ENCODE measurements around the gene KCNJ16. TPM values are rescaled to one million over a fixed set of nuclear protein-coding genes. Genes with fewer than 3 reads are reported as not detected.

KCNJ16 gene
- polyA plus RNA-seq, 3 donors = 139 to 161 (median 153) TPM

DNA sequence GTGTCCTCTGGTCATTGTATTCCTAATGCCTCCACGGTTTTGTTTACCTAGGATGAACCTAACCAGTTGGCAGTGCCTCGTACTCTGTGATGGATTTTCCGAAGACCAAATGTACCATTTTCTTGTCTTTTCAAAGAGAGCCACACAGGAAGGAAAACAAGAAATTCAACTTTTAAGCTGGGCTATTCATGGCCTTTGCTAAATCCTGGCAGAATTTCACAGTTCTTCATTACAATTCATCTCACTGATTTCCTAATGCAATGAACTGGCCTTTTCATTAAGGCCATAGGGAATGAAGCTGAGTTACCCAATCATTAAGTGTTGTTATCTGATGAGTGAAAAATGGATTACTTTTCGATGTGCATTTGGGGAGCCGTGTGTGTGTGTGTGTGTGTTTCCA lies 7.9 kb upstream of the KCNJ16 start:
- DNase-seq (ENCODE audit: low read depth in 3 of 3, low spot score in 2 of 3) = no peak

DNA sequence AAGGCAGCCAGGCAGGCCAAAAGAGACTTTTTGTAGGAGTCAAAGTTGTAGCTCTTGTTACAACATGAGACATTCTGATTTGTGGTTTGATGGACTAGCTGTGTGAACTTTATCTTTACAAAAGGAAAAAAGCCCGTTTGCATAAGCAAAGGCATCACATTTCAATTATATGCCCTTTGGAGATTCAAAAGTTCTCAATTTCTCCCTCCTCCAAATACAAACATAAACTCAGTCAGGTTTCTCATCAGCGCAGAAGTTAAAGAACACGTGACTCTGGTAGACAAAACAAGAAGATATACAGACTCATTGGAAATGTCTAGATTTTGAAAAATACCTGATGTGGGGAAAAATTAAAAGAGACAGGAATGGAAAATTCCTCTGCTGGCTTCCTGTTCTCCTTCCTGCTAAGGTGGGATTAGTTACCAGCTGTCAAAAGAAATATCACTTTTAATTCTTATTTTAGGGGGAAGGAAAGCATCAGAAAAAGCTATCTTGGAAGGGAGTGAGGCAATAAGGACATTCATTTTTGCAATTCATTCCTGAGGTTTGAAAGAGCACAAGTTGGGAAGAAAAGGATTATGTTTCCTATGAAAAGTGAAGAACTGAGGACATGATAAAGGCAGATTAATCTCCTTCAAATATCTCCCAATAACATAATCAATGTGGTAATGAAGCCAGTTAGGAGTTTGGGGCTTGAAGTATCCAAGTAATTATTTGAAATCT lies 4.6 kb upstream of the KCNJ16 start:
- DNase-seq (ENCODE audit: low read depth in 3 of 3, low spot score in 2 of 3) = no peak

- DNase-seq (ENCODE audit: low read depth in 3 of 3, low spot score in 2 of 3) = no peak
Observed at GRCh38 chr17:70071127-70071526, 3.9 kb upstream of the KCNJ16 start.

DNA sequence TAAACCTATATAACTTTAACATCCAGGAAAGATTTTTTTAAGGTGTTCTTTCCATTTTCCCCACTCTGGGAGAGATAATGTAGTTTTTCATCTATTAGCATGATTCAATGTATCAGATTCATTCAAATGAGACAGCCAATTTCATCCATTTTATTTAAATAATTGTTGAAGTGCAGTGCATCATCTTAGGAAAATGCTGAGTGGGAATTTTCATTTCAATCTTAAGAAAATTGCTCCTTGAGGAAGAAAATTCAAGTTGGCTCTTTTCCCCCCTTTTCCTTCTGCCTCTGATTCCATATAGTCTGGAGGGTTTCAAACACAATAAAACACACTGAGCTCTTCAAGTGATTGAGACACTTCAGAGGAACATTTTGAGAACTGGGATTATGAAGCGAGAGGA lies 3.4 kb upstream of the KCNJ16 start:
- DNase-seq (ENCODE audit: low read depth in 3 of 3, low spot score in 2 of 3) = no peak

DNA sequence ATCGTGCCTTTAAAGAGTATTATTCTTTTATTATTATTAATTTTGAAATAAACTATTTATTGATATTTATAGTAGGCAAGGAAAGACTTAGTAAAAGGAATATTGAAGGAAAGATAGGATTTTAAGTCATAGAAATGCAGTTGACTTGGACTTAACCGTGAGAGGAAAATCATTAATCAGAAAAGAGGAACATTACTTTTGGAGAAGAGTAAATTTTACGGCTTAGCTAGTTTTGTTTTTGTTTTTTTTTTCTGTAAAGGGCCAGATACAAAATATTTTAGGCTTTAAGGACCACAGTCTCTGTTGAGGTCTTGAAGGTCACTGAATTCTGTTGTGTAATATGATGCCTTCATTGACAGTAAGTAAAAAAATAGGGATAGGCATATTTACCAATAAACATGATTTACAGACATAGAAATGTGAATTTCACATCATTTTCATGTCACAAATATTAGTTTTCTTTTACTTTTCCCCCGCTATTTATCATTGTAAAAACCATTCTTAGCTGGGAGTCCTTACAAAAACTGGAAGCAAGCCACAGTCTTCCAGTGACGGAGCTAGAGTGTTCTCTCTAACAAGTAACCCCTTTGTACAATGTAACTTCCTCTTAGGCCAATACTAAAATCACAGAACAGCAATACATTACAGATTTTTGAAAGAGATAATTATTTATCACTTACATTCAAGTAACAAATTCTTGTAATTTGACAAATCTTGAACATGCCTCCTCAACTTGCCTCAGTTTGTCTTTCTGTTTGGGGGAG lies 2.3 kb upstream of the KCNJ16 start:
- DNase-seq (ENCODE audit: low read depth in 3 of 3, low spot score in 2 of 3) = no peak

- no peak for DNase-seq (ENCODE audit: low read depth in 3 of 3, low spot score in 2 of 3)
Observed at GRCh38 chr17:70073310-70073709, 1.7 kb upstream of the KCNJ16 start.

- DNase-seq (ENCODE audit: low read depth in 3 of 3, low spot score in 2 of 3) = no peak
Observed at GRCh38 chr17:70073799-70074198, 1.2 kb upstream of the KCNJ16 start.

GRCh38 chr17:70074236-70074830 lies 692 bp upstream of the KCNJ16 start:
- DNase-seq (ENCODE audit: low read depth in 3 of 3, low spot score in 2 of 3) = no peak

GRCh38 chr17:70076189-70076588 lies 1.2 kb downstream of the KCNJ16 start:
- no peak for DNase-seq (ENCODE audit: low read depth in 3 of 3, low spot score in 2 of 3)

- no peak for DNase-seq (ENCODE audit: low read depth in 3 of 3, low spot score in 2 of 3)
Observed at GRCh38 chr17:70076831-70077230, 1.8 kb downstream of the KCNJ16 start.

DNA sequence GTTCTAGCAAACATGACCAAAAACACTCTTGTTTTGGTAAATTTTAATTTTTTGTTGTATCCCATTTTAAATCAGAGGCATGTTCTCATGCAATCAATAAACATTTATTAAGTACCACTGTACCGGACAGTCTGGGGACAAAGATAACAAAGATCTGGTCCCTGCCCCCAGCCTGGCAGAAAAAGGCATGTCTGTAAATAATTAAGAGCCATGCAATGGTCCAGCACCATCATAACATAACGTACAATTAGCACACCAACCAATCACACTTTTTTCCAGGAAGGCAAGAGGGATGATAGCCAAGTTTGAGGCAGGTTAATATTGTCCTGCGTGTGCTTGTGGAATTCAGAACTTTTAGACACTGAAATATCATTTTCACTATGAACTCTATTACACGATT lies 3.5 kb downstream of the KCNJ16 start:
- no peak for DNase-seq (ENCODE audit: low read depth in 3 of 3, low spot score in 2 of 3)

DNA sequence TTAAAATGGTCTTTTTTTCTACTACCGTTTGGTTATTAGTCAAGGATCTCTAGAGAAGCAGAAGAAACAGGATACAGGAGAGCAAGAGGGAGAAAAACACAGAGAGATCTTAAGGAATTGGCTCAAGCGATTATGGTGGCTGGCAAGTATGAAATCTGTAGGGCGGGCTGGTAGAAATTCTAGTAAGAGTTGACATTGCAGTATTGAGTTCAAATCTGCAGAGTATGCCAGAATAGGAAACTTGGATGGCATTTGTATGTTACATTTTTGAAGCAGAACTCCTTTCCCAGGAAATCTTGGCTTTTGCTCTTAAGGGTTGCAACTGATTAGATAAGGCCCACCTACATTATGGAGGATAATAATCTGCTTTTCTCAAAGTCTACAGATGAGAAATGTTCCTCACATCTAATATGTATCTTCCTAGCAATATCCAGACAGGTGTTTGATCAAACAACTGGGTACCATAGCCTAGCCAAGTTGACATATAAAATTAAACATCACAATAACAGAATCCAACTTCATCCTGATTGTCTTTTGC lies 4.0 kb downstream of the KCNJ16 start:
- DNase-seq (ENCODE audit: low read depth in 3 of 3, low spot score in 2 of 3) = no peak

- DNase-seq (ENCODE audit: low read depth in 3 of 3, low spot score in 2 of 3) = no peak
Observed at GRCh38 chr17:70080541-70081347, 5.7 kb downstream of the KCNJ16 start.

DNA sequence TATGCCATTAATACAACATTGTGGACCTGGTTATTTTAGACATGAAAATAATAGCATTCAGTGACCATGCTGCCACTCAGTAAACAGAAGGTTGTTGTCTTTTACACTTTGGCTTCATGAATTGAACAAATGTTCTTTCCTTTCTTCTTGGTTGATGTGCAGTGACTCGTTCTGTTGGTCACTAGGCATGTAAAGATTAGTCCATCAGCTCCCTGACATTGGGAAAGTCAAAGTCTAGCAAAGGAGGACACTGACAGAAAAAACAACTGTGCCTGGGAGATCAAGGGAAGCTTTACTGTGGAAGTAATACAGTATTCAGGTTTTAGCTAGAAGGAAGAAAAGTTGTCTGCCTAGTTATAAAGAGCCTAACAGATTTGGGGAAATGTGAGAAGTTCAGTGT lies 6.9 kb downstream of the KCNJ16 start:
- no peak for DNase-seq (ENCODE audit: low read depth in 3 of 3, low spot score in 2 of 3)

DNA sequence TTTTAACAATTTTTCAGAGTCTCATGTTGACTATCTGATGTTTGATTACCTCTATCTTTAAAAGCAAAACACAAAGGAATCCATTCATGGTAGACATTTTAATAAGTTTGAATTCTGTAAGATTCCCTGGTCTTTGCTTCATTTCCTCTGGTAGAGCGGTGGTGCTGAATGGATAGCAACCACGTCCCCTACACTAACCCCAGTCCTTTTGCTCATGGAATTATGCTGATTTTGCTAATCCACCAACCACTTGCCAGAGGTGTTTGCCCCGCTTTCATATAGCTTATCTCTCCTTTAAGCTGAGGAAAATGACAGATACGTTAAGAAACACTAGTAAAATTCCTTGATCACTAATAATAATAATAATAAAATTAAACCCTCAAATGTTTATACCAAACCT lies 9.5 kb downstream of the KCNJ16 start:
- no peak for DNase-seq (ENCODE audit: low read depth in 3 of 3, low spot score in 2 of 3)

DNA sequence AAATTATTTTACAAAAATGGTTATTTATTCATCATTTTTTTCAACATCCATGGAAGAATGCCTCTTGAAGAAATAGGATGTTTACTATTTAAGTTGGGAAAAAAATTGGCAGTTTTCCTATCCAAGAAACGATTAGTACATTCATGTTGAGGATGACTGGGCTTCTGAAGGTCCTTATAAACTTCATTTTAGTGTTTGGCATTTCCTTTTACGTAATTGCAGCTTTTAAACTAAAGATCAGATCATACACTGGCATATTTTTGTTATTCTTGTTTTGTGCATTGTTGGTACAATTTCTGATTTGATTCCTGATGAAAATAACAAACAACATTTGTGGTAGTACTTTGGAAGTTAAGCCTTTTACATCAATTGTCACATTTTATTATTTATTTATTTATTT lies 11.5 kb downstream of the KCNJ16 start:
- no peak for DNase-seq (ENCODE audit: low read depth in 3 of 3, low spot score in 2 of 3)

- no peak for DNase-seq (ENCODE audit: low read depth in 3 of 3, low spot score in 2 of 3)
Observed at GRCh38 chr17:70089513-70090148, 14.6 kb downstream of the KCNJ16 start.

GRCh38 chr17:70091005-70091568 lies 16.1 kb downstream of the KCNJ16 start:
- no peak for DNase-seq (ENCODE audit: low read depth in 3 of 3, low spot score in 2 of 3)

DNA sequence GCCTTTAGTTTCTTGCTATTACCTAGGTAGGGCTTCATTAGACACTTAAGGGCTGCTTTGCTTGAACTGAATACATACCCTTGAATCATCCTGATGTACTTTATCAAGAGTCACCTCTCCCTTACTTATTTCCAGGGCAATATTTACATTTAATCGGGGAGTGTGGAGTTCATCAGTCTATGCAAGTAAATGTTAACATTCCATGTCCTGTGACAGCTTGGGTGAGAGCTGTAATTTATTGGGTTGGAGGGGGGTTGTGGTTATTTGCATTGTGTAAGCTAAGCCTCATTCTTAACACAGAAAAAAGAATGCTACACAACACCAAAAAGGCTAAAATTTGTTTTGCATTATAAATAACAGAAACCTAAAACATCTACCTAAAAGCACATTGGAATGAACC lies 16.7 kb downstream of the KCNJ16 start:
- DNase-seq (ENCODE audit: low read depth in 3 of 3, low spot score in 2 of 3) = no peak

- no peak for DNase-seq (ENCODE audit: low read depth in 3 of 3, low spot score in 2 of 3)
Observed at GRCh38 chr17:70093163-70093562, 18.1 kb downstream of the KCNJ16 start.

Measured in right renal cortex interstitium (tissue), 3 donors.